DOHH2 (cell line): ENCODE data around the gene TAPBP.
"Not testable (repeated sequence)": the region's sequence is repeated elsewhere in the genome, so short reads cannot be mapped to it uniquely, and the experiment has no call there.

Experiments
- H3F3A ChIP-seq: fragments of 200-600 bp; sonication (generic), shearing (Covaris generic); 2 replicates; pipeline ENCODE4 v1.6.0; 2016; ENCODE audit warnings: antibody characterized with exemption, mild to moderate bottlenecking; ENCODE audit not compliant: control insufficient read depth, insufficient read depth
- H3K27ac ChIP-seq: fragments of 200-600 bp; sonication (generic); 2 replicates; pipeline ENCODE4 v1.5.1; 2014; ENCODE audit warnings: low read depth, mild to moderate bottlenecking, low read length, moderate library complexity
- H3K27me3 ChIP-seq: fragments of 200-600 bp; sonication (generic); 2 replicates; pipeline ENCODE4 v1.6.1; 2014; ENCODE audit warnings: mild to moderate bottlenecking, low read length, mixed read lengths; ENCODE audit not compliant: control insufficient read depth
- H3K36me3 ChIP-seq: fragments of 200-600 bp; sonication (generic); 2 replicates; pipeline ENCODE4 v1.6.1; 2014; ENCODE audit warnings: mild to moderate bottlenecking, low read length, moderate library complexity, mixed read lengths; ENCODE audit not compliant: control insufficient read depth
- H3K4me1 ChIP-seq: fragments of 200-600 bp; sonication (generic); 2 replicates; pipeline ENCODE4 v1.6.1; 2014; ENCODE audit warnings: mild to moderate bottlenecking, low read length, mixed read lengths; ENCODE audit not compliant: control insufficient read depth
- H3K4me2 ChIP-seq: fragments of 200-600 bp; sonication (generic); 2 replicates; pipeline ENCODE4 v1.6.0; 2014; ENCODE audit warnings: mild to moderate bottlenecking, low read length, moderate library complexity
- H3K4me3 ChIP-seq: fragments of 200-600 bp; sonication (generic); 2 replicates; pipeline ENCODE4 v1.5.1; 2014; ENCODE audit warnings: mild to moderate bottlenecking, low read length, mixed read lengths
- H3K79me2 ChIP-seq: fragments of 200-600 bp; sonication (generic); 2 replicates; pipeline ENCODE4 v1.6.1; 2014; ENCODE audit warnings: mild to moderate bottlenecking, low read length, mixed read lengths; ENCODE audit not compliant: control insufficient read depth
- H3K9me2 ChIP-seq: fragments of 200-600 bp; sonication (generic); replicated peaks from 2 replicates; pipeline ENCODE4 v1.6.1; 2014; ENCODE audit warnings: mild to moderate bottlenecking, low read length, mixed read lengths; ENCODE audit not compliant: control insufficient read depth
- H3K9me3 ChIP-seq: fragments of 200-600 bp; sonication (generic); 2 replicates; pipeline ENCODE4 v1.6.1; 2014; ENCODE audit warnings: antibody characterized with exemption, low read length, mixed read lengths; ENCODE audit not compliant: control insufficient read depth, insufficient read depth
- H4K20me1 ChIP-seq: fragments of 200-600 bp; sonication (generic); 2 replicates; pipeline ENCODE4 v1.6.0; 2014; ENCODE audit warnings: low read depth, mild to moderate bottlenecking, antibody characterized with exemption, low read length, moderate library complexity; ENCODE audit not compliant: control insufficient read depth, insufficient read depth
- CTCF ChIP-seq: fragments of 200-600 bp; sonication (generic); IDR thresholded peaks from one replicate; pipeline ENCODE4 v1.5.1; 2014; ENCODE audit warnings: antibody characterized with exemption, mild to moderate bottlenecking, low read depth, low read length; ENCODE audit not compliant: poor library complexity, severe bottlenecking
- EZH2phosphoT487 ChIP-seq: fragments of 200-600 bp; sonication (generic); IDR thresholded peaks from 2 replicates; pipeline ENCODE4 v1.6.1; 2017; ENCODE audit warnings: borderline replicate concordance, mild to moderate bottlenecking, antibody characterized with exemption, low read length, moderate library complexity, mixed read lengths

TAPBP gene

DNA sequence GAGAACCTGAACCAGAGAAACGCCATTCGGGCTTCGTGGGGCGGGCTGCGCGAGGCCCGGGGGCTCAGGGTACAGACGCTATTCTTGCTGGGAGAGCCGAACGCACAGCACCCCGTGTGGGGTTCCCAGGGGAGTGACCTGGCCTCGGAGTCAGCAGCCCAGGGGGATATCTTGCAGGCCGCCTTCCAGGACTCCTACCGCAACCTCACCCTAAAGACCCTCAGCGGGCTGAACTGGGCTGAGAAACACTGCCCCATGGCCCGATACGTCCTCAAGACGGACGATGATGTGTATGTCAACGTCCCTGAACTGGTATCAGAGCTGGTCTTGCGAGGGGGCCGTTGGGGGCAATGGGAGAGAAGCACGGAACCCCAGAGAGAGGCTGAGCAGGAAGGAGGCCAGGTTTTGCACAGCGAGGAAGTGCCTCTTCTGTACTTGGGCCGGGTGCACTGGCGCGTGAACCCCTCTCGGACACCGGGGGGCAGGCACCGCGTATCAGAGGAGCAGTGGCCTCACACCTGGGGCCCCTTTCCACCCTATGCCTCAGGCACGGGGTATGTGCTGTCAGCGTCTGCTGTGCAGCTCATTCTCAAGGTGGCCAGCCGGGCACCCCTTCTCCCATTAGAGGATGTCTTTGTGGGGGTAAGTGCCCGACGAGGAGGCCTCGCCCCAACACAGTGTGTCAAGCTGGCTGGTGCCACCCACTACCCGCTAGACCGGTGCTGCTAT lies 36.1 kb downstream of the TAPBP start:
- Histone ChIP-seq H3K4me2 (peak overlapping the region; percentile 99), H3K27me3 (no peaks in the 10 kb centered on the region), H3K79me2 (peaks cover 31% of the 10 kb centered on the region), H3K4me1 (peaks cover 71% of the 10 kb centered on the region), H3F3A (peaks cover 69% of the 10 kb centered on the region), H3K27ac (peak overlapping the region; percentile 80), H3K9me3 (no peaks in the 10 kb centered on the region), H3K36me3 (peaks cover 91% of the 10 kb centered on the region), H4K20me1 (peaks cover 24% of the 10 kb centered on the region), H3K9me2 (no peaks in the 10 kb centered on the region), H3K4me3 (peak overlapping the region; percentile 93)
- TF ChIP-seq CTCF: no peak
- TF ChIP-seq EZH2phosphoT487: no peak

- Histone ChIP-seq H3K4me2 (peak within 1 kb of the TSS; percentile 99), H3K27ac (peak within 1 kb of the TSS; percentile 80), H3K79me2 (peaks cover 39% of the 10 kb centered on the region), H3K9me3 (no peaks in the 10 kb centered on the region), H3K4me1 (peaks cover 71% of the 10 kb centered on the region), H3K27me3 (no peaks in the 10 kb centered on the region), H3F3A (peaks cover 74% of the 10 kb centered on the region), H3K9me2 (no peaks in the 10 kb centered on the region), H3K4me3 (peak within 1 kb of the TSS; percentile 93), H4K20me1 (peaks cover 25% of the 10 kb centered on the region), H3K36me3 (peaks cover 91% of the 10 kb centered on the region)
- no peak for TF ChIP-seq EZH2phosphoT487
- peak; percentile 40 for TF ChIP-seq CTCF
Measured at GRCh38 chr6:33276864-33277662, 36.8 kb downstream of the TAPBP start, which contains the start of gene B3GALT4. Gene B3GALT4 (plus strand): TSS chr6:33277123. CDS start chr6:33277420, 297 bp downstream.

DNA sequence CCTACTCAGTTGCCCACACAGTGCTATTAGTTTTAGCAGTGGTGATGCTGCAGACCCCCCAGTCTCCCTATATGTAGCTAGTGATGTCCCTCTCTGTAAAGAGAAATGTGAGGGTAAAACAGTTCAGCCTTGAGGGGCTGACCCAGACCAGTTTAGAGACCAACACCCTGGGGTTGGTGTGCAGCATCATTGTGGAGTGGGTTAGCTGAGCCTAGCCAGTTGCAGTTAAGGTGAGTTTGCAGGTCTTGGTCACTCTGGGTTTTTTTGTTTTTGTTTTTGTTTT lies 37.4 kb downstream of the TAPBP start:
- peaks cover 93% of the 10 kb centered on the region for H3K36me3 ChIP-seq

GRCh38 chr6:33275795-33276580 lies 37.9 kb downstream of the TAPBP start:
- H4K20me1 ChIP-seq: peaks cover 25% of the 10 kb centered on the region
- peaks cover 93% of the 10 kb centered on the region for H3K36me3 ChIP-seq

More for the DNA sequence above, 37.4 kb downstream of the TAPBP start:
- Histone ChIP-seq H3K9me3 (no peaks in the 10 kb centered on the region), H3K79me2 (peaks cover 44% of the 10 kb centered on the region), H3K9me2 (no peaks in the 10 kb centered on the region), H3K4me3 (peak overlapping the region; percentile 93), H4K20me1 (peaks cover 25% of the 10 kb centered on the region), H3K4me1 (peaks cover 71% of the 10 kb centered on the region), H3K27ac (peak overlapping the region; percentile 80), H3F3A (peaks cover 75% of the 10 kb centered on the region), H3K4me2 (peak overlapping the region; percentile 99), H3K27me3 (no peaks in the 10 kb centered on the region)
- TF ChIP-seq CTCF: no peak
- TF ChIP-seq EZH2phosphoT487: no peak

More at GRCh38 chr6:33275795-33276580, 37.9 kb downstream of the TAPBP start:
- not testable (repeated sequence) for H3K9me2 ChIP-seq, H3K27me3 ChIP-seq, H3K9me3 ChIP-seq
- peak overlapping the region; percentile 80 for H3K27ac ChIP-seq
- H3F3A ChIP-seq: peaks cover 75% of the 10 kb centered on the region
- H3K4me2 ChIP-seq: peak overlapping the region; percentile 99
- peaks cover 49% of the 10 kb centered on the region for H3K79me2 ChIP-seq
- H3K4me1 ChIP-seq: peaks cover 71% of the 10 kb centered on the region
- H3K4me3 ChIP-seq: peak overlapping the region; percentile 93
